ENCODE results near the gene YEATS4.

- TF ChIP-seq, protein P1, sequence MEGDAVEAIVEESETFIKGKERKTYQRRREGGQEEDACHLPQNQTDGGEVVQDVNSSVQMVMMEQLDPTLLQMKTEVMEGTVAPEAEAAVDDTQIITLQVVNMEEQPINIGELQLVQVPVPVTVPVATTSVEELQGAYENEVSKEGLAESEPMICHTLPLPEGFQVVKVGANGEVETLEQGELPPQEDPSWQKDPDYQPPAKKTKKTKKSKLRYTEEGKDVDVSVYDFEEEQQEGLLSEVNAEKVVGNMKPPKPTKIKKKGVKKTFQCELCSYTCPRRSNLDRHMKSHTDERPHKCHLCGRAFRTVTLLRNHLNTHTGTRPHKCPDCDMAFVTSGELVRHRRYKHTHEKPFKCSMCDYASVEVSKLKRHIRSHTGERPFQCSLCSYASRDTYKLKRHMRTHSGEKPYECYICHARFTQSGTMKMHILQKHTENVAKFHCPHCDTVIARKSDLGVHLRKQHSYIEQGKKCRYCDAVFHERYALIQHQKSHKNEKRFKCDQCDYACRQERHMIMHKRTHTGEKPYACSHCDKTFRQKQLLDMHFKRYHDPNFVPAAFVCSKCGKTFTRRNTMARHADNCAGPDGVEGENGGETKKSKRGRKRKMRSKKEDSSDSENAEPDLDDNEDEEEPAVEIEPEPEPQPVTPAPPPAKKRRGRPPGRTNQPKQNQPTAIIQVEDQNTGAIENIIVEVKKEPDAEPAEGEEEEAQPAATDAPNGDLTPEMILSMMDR (IDR thresholded peaks at IDR 0.05; ENCODE audit: low read depth, low read length) = no peak
- TF ChIP-seq EZH2phosphoT487 (IDR thresholded peaks at IDR 0.05; ENCODE audit: low read depth) = no peak
These were observed 30.3 kb downstream of the YEATS4 start for GRCh38 chr12:69389831-69390230.

Data from OCI-LY3 (cell line).